Measurements from ENCODE around the gene MAL.

MAL gene

DNA sequence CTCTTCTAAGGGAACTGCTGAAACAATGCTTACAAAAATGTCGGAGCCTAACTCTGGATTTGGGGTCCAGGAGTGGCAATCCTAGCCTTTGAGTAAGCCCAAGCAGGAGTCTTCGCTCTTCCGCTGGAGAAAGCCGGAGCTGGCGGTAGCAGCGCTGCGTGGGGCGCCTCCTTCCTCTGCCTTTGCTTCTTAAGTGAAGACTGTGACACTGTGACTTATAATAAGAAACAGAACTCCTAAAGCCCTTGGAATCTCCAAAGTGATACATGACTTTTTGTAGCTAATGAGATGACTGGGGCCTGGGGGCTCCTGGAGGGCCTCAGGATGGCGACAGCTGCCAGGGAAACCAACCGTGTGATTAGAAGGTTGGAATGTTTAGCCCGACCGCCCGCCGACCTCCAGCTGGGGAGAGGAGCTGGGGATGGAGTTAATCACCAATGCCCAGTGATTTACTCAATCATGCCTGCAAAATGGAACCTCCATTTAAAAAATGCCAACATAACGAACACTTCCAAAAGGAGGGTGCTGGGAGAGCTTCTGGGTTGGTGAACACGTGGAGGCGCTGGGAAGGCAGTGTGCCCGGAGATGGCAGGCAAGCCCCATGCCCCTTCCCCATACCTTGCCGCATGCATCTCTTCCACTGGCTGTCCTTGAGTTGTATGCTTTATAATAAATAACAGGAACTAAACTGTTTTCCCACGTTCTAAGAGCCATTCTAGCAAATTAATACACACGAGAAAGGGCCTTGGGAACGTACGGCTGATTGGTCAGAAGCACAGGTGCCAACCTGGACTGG is 29.0 kb upstream of the MAL start:
- DNase-seq: no peak

DNA sequence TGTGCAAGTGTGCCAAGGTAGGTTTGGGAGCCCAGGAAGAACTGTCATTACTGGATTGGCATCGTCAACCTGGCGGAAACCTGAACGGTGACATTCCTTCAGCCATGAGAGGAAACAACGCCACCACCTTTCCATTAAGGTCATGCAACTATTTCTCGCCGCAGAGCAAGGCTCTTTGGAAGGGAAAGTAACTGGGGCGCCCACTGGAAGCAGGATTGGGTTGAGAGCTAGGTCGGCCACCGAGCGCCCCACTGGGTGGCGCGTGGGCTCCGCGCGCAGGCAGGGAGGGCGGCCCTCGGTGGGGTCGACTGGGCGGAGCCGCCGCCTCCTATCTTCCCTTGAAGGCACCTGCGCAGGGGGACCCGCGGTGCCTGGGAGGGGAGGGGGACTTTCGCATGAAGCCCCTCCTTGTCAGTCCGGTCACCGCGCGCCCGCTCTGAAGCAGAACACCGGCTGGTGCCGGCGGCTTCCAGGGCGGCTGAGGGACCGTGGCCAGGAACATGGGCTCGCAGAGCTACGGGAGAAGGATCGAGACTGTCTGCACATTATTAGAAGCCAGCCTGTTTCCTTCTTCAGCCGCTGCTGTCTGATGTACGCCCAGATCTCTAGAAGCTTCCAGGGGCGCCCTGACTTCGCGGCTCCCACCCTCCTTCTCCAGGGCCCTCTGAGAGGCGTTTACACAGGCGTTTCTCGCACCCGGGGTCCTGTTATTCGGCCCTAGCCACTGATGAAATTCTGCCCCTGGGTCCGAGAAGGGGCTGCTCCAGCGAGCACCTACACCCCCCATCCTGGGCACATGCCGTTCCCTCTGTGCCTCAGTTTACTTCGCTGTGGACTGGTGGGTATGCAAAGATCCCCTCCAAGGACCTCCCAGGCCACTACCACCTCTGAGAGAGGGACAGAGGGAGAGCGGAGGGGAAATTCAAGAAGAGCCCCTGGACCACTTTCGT is 27.3 kb upstream of the MAL start:
- no peak for DNase-seq

DNA sequence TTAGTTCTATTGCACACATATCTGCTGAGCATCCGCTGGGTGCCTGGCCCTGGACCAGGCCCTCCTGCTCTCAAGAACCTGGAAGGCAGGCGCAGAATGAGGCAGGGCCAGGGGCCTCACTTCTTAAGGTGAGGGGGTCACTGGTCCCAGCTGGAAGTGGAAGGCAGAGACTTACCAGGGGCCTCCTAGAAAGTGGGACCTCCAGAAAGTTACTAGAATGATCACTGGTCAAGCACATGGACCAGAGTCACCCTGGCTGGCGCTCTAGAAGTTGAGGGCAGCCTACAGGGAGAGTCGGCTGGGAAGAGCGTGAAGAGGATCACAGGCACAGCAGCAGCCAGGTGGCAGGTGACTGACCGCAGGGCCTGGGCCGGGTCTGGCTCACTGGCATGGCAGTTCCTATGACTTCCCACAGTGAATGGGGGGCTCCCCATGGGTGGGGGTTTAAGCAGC is 26.1 kb upstream of the MAL start:
- no peak for DNase-seq

DNA sequence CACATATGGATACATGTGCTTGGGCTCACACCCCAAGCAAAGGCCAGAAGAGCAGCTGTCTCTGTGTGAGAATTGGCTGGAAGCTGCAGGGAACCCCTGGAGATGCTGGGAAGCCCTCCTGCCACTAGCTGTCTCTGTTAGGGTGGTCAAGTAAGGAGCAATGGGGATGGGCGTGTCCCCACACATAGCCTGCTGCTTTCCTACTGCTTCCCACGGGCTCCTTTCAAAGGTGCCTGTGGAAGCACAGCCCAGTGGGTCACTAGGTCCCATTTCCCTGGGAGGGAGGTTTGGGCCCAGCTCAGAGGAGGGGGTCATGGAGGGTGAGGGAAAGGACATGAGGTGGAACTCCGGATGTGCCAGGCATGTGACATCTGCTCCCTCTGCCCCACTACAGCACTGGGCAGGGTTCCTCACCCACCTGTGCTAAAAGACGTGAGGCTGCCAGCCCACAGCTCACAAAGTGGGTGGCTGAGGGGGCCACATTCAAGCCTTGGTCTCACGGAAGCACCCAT is 24.4 kb upstream of the MAL start:
- DNase-seq: no peak

DNA sequence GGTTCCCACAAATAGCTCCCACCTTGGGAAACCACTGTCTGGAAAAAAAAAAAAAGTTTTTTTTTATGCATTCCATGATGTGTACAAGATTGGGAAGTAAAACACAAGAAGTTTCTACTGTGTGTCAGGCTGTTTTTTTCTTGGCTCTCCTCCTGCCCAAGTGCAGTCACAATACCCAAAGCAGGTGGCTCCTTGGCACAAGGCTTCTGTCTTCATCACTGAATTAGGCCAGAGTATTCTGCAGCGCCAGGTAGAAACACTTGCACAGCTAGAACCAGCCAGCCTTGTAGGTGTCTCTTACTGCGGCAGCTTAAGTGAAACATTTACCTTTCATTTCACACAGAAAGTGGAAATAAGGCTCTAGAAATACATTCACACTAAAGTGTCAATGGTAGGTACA is 23.8 kb upstream of the MAL start:
- no peak for DNase-seq

DNA sequence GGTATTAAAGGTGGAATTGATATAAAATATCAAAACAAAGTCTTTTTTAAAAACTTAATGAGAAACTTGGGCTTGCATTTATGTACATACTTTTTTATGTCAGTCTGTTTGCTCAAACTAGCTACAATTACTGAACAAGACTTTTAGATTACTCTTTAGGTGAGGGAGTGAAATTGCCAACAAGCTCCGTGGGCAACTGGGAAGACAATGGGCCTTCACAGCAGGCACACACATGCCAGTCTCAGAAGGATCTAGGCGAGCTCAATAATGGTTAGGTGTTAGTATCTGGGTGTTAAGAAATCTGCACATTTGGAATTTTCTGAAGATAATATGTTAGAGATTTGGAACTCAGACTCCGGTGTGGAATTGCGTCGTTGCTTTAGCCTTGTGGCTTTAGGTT is 23.0 kb upstream of the MAL start:
- no peak for DNase-seq

DNA sequence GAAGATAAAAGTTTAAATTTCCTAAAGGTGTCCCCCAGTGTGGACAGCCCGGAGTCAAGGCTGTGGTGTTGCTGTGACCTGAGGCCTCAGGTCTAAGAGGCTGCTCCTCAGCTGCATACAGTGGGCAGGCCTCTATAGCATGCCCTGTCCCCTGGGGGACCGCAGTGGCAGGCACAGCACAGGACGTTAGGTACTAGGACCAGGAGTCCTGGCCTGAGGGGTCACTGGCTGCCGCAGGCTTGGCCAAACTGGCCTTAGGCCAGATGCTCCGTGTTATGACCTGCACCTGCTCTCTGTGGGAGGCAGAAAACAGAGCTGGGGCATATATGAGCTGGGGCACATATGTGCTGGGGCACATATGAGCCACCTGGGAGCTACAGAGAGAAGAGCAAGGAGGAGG is 21.2 kb upstream of the MAL start:
- DNase-seq: no peak

DNA sequence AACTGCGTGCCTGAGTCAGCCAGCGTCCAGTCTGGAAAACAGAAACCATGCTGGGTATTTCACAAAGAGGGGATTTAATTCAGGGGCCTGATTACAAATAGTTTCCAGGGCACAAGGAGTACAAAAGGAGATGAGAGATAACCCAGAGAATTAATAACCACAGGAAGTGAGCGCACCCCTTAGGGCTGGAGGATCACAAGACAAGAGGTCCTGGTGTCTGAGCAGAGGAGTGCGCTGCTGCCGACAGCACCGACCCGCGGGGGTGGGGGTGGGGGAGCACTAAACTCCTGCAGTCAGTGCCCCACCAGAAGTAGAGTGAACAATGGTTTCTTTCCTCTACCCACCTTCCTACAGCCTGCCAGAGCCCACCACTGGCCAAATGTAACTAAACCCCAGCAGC is 20.8 kb upstream of the MAL start:
- DNase-seq: no peak

DNA sequence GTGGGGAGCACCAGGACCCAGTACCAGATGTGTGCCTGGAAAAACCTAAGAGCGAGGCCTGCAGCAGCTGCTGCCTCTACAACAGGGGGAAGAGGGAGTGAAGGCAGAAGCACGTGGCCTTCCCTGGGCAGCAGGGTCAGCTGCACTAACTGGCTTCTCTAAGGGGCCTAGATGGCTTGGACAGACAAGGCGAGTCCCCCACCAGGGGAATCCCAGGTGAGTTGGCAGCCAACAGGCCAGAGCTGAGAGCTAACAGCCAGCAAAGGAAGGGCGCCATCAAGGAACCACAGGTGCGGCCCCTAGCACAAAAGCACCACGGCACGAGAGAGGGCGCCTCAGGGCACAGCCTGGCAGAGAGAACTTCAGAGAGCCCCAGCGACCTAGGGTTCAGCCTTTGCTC is 19.8 kb upstream of the MAL start:
- DNase-seq: no peak

DNA sequence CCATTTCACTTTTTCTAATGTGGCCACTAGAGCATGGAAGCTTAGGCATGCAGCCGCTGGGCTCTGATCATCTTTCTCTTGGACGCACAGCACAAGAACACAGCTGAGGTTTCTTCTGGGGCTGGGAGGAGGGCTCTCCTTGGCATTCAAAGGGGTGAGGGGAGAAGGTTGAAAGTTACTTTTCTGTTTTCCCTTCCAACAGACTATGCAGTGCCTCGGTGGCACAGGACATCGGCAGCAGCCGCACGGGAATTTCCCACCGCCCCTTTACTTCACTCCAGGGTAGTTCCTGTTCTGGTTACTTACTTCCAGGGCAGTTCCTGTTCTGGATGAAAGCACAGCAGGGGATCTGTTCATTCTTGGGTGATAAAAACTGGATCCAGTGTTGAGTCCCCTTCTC is 18.9 kb upstream of the MAL start:
- DNase-seq: no peak

DNA sequence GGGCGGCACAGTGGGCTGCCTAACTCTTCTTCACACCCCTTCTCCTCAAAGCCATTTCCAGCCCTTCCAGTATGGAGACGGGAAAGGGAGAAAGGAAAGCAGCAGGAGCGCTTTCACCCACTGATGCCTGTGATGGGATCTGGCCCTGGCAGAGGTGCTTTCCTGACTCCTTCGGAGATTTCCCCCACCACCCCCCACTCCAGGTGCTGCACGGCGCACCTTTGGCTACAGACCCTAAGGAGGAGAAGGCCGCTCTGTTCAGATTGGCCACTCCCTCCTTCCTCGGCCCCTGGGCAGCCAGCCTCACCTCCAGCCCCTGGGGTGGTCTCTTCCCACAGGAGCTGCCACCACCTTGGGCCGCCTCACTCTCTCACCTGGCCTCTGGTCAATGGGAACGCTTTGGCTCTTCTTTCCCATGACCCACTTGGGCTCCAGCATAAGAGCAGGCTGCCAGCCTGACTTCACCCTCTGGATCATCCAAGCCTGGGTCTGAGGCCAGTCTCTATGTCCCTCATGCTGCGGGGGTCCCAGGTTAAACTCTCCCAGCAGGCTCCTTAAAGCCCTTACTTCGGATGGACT is 18.4 kb upstream of the MAL start:
- DNase-seq: no peak

DNA sequence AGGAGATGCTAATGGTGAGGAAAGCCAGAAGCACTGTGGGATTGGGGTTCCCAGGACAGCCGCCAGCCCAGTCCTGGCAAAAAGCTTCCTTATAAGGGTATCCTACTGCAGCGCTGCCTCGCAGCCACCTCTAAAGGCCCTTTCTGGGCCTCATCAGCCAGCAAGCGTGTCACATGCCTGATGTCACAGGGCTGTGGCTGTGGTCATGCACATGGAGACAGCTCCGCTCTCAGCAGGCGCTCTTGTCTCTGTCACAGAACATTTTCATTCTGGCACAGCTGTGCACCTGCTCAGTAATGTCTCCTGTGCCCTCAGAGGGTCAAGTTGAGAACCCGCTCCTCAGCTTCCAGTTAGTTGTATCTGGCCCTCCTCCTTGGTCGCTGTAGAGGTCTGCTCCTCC is 17.7 kb upstream of the MAL start:
- no peak for DNase-seq

DNA sequence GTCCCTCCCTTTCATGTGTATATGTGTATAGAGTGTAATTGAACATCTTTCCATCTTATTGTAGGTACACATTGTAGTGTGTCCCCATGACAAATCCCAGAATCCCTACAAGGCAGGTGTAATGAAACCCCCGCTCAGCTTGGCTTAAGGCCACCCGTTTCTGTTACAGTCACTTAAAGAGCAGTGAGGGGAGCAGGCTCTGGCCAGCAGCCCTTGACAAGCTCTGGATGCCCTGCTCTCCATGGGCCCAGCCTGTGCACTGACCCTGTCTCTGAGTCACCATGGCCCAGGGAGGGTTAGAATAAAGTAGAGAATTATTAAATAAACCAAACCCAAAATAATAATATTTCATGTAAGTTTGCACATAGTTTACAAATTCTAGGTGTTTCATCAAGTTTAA is 17.2 kb upstream of the MAL start:
- DNase-seq: no peak

DNA sequence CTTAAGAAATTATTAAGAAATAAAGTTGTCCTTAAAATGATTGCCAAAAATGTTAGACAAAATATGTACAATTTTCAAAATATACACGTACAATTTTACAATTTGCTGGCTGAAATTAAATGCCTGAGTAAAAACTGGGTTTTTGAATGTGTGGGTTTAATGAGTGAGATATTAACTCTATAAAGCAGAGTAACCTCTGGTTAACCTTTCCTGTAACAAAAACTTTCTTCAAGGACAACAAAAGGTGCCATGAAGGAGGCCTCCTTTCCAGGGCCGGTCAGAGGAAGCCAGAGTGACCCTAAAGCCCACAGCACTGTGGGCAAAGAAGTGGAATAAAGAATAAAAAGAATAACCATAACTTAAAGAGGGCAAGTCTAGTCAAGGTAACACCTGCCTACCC is 16.5 kb upstream of the MAL start:
- DNase-seq: no peak

DNA sequence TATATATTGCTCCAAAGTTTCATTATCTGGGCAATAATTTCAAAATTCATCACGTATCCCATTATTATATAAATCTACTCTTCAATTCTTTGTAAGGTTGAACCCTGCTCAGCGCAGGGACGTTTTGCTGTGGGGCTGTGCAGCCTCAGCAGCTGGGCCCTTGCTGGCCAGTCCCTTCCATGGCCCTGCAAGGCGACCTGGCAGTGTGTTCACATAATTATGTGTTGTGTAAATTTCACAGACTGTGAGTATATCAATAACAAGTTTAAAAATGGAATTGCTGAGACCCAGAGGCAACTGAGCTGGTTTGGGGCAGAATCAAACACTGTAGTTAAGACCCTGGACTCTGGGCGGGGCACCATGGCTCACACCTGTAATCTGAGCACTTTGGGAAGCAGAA is 16.1 kb upstream of the MAL start:
- no peak for DNase-seq

DNA sequence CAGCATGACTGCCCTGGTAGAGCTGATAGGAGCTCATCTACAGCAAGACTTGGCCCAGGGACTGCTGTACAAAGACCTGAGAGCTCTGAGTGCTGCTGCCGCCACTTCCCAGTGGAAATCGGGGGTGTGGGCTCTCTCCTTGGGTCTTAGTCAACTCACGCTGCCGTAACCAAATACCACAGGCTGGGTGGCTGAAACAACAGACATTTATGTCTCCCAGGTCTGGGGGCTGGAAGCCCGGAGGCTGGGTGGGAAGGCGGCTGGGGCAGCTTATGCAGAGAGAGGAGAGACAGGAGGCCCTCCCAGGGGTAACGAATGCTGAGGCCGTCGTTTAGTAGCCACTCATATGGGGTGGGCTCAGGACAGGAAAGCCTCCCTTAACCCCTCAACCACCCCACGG is 15.4 kb upstream of the MAL start:
- no peak for DNase-seq

DNA sequence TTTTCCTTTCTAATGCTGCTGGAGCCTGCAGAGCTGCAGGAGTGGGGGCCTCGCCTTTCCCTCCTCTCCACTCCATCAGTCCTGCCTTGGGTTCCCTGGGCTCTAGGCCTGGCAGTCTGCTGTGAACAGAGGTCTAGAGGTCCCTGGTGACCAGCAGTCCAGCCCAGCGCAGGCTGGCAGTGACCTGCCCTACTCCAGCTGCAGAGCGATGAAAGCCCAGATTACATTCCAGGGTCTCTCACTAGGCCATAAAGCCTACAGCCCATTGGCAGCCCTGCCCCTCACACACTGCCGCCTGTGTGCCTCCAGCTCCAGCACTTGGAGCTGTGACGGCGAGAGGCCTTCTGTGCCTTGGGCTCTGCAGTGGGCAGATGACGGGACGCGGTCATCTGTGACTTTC is 14.8 kb upstream of the MAL start:
- no peak for DNase-seq

DNA sequence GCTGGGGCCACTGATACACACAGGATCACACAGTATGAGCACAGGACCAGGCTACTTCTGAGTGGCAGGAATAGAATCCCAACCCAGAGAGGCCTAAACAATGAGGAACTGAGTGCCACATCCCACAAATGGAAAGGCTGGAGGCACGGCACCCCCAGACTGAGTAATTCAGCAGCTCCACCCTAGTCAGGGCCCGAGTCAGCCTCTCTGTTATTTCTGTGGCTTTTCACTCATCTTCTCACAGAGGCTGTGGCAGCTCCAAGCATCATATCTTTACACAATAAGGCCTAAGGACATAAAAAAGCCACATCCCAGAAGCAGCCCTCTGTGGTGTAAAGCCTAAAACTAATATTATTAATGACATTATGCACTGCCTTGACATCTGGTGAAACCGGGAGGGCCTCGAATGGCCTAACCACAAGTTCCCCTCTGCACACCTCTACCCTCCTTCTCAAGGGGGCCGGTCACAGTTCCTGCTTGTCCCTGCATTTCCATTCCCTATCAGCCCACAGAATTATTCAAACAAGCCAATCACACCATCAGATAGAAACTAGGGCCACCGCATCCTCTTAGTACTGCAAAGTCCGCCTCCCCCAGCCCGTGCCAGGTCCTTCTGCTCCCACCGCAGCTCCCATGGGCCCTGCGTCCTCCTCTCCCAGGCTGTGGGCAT is 12.5 kb upstream of the MAL start:
- no peak for DNase-seq

DNA sequence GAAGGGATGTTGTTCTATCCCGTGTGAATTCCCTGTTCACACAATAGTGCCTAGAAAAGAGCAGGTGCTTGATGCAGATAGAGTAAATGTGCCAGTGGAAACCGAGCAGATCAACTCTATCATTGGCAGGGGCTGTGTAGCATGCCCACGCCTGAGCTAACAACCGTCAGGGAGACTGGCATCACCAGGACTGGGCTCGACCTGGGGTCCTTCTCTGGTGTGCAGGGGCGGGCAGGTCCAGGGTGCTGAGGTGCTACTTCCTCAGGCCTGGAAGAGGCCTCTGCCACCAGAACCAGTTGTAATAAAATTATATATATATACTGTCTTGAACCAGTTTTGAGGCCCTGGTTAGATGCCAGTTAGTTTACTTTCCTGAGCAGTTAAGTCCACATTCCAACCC is 11.8 kb upstream of the MAL start:
- no peak for DNase-seq

DNA sequence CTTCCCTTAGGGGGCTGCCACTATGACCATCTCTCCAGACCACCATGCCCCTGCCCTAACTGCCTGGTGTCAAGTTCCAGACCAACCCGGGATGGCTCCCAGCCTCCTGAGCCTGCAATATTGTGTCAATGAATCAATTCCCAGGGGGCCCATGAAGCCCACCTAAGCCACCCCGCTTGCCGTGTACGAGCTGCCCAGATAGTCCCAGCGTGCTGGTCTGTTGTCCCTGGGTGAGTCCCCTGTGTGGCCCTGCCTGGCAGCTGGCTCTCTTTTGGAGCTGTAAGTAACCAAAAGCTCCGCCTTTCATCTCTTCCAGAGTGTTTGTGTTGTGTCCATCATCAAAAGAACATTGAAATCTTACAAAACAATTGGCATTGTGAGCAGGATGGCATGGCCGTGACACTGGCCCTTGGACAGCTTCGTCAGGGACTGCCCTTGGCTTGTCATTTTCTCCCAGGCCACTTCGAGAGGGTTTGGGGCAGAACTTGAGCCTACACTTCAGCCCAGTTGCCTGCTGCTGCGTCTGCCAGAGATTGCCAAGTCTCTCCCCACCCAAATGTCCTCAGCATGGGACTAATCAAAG is 11.3 kb upstream of the MAL start:
- DNase-seq: no peak

DNA sequence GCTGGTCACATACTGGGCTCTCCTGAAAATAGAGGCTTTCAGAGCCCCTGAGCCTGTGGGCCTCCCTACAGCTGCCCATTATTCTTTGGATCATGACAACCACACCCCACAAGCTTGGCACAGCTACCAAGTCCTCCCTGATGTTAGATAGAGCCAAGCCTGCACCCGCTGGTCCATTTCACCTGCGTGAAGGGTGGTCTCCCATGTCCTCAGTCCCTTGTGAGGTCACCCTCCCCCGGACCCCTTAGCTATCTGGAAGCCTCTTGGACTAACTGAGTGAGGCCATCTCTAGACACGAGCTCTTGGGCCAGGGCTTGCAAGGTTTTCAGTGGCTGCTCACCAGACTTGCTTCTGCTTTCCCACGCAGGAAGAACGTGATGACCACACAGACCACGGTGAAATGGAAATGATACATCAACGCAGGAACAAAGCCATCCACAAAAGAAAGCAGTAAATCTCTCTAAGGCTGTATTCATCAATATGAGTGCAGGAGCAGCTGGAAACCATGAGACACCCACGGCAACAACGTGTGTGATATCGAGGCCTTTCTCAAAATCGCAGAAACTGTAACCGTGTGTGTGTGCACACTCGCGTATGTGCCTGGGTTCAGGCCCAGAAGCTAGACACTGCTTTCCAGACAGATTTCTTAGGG is 10.1 kb upstream of the MAL start:
- no peak for DNase-seq

DNA sequence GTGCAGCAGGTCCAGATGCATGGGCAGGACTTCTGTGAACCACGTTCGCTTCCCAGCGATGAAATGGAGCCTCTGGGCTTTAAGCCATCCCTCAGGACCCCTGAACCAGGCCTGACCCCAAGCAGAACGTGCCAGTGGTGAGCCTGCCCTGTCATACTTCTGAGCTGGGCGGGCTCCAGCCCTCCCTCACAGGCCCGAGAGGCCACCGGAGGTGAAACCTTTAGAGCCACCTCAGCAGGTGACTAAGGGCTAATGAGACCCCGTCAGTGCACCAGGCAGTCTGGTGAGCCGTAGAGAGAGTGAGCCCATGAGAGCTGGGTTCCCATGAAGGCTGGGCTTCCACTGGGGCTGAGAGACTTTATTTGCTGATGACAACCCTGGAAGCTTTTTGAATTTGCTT is 8.9 kb upstream of the MAL start:
- no peak for DNase-seq

All from DMS 273 treated with DMSO at 0.1 percent for 48 hours (cell line).